GM18511 (cell line): ENCODE results near the gene IRGQ.
"Not testable (repeated sequence)": the region's sequence is repeated elsewhere in the genome, so short reads cannot be mapped to it uniquely, and the experiment has no call there.

Source experiments
- ATAC-seq: cut with Tn5 transposase; IDR thresholded peaks from one replicate; pipeline ENCODE4 v1.9.1; 2021; ENCODE audit warnings: mild to moderate bottlenecking, moderate library complexity; ENCODE audit not compliant: unreplicated experiment

Gene IRGQ

GRCh38 chr19:43599635-43600295 is 3.8 kb upstream of the IRGQ start:
- no peak for ATAC-seq

DNA sequence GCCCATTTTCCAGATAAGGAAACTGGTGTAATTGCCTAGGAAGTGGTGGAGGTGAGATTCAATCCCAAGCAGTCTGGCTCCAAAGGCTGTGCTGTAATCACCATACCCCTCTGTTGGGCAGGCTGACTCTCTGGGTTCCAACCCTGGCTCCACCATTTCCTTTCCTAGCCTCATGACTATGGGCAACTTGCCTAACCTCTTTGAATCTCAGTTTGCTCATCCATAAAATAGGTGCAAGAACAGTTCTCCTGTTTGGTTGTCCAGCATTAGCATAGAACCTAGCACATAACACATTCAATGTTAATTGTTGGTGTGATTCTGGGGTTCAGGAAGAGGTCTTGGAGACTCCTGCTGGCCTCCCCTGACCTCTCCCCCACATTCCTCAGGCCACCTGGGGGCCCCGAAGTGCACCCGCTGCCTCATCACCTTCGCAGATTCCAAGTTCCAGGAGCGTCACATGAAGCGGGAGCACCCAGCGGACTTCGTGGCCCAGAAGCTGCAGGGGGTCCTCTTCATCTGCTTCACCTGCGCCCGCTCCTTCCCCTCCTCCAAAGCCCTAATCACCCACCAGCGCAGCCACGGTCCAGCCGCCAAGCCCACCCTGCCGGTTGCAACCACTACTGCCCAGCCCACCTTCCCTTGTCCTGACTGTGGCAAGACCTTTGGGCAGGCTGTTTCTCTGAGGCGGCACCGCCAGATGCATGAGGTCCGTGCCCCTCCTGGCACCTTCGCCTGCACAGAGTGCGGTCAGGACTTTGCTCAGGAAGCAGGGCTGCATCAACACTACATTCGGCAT is 2.7 kb upstream of the IRGQ start:
- no peak for ATAC-seq

DNA sequence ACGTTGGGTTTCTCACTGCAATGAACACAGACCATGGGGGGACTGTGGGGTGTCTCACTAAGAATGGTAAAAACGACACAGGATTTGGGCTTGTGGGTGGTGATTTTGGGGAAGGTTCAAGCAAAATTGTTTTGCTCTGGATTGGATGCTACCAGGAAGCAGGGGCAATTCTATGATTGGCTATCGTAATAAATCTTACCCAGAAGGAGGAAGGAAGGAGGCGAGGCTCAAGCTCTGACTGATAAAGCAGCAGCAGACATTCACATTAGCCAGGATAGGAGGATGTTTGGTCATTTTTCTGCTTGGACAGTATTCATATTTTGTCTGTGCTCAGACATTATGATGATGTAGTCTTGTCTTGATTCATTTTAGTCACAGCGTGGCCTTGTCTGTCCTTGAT is 1.9 kb upstream of the IRGQ start:
- no peak for ATAC-seq

DNA sequence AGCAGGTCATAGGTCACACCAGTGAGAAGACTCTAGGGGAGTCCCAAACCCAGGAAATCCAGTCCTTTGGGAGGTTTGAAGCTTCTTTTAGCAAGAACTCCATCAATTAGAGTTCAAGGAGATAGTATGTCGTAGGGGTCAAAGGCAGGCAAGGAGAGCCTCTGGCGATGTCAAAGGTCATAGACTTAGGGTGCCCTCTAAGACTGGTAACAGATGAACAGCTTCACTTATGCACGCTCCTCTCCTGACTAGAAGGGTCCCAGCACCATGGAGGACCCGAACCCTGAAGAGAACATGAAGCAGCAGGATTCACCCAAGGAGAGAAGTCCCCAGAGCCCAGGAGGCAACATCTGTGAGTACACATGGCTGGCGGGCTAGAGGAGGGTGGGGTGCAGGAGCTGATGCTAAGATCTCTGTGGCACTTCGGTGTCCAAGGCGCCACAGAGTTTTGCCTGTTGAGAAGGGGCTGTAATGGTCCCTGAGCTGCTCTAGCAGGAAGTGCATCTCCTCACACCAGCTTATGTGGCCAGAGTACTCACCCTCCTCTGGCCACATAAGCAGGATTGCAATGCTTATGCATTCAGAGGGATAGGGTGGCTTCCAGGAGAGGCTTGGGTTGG is 1.0 kb upstream of the IRGQ start:
- ATAC-seq = no peak

DNA sequence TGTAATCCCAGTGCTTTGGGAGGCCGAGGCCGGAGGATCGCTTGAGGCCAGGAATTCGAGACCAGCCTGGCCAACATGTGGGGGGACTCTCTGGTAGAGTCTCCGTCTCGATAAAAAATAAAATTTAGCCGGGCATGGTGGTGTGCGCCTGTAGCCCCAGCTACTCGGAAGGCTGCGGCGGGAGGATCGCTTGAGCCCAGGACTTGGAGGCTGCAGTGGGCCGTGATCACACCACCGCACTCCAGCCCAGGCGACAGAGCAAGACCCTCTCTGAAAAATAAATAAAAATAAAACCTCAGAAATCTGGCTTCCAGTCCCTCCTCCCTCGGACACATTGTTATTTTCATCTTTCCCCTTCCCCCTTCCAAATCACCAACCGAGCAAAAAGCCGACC is 332 bp downstream of the IRGQ start:
- ATAC-seq = peak; percentile 19

GRCh38 chr19:43594710-43595604 is 977 bp downstream of the IRGQ start:
- ATAC-seq = peak; percentile 35

DNA sequence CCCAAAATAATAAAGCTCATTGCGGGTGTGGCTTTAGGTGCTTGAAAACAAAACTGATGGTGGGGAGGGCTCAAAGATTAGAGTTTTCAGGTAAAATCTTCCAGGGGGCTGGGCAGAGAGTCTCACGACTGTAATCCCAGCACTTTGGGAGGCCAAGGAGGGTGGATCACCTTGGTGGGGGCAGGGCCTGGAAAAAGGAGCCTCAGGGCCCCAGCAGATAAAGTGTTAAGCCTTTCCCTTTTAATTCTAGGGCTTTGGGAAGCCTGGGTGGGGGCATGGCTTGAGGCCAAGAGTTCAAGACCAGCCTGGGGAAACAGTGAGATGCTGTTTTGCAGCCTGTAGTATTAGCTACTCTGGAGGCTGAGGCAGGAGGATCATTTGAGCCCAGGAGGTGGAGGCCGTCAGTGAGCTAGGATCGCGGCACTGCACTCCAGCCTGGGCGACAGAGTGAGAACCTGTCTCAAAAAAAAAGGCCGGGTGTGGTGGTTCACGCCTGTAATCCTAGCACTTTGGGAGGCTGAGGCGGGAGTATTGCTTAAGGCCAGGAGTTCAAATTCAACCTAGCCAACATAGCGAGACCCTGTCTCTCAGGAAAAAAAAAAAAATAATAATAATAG is 1.7 kb downstream of the IRGQ start:
- ATAC-seq = no peak

GRCh38 chr19:43592800-43593350 is 3.1 kb downstream of the IRGQ start:
- ATAC-seq = no peak

GRCh38 chr19:43591904-43592772 is 3.8 kb downstream of the IRGQ start:
- ATAC-seq = no peak

- no peak for ATAC-seq
Observed at GRCh38 chr19:43589678-43590077, 6.3 kb downstream of the IRGQ start.

- ATAC-seq = no peak
Observed at GRCh38 chr19:43589277-43589676, 6.7 kb downstream of the IRGQ start.

DNA sequence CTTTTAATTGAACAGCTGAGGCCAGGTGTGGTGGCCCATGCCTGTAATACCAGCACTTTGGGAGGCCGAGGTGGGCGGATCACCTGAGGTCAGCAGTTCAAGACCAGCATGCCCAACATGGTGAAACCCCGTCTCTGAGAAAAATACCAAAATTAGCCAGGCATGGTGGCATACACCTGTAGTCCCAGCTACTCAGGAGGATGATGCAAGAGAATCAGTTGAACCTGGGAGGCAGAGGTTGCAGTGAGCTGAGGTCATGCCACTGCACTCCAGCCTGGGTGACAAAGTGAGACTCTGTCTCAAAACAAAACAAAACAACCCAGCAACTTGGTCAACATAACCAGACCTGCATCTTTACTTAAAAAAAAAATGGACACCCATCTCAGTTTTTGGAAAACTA is 8.9 kb downstream of the IRGQ start:
- not testable (repeated sequence) for ATAC-seq

DNA sequence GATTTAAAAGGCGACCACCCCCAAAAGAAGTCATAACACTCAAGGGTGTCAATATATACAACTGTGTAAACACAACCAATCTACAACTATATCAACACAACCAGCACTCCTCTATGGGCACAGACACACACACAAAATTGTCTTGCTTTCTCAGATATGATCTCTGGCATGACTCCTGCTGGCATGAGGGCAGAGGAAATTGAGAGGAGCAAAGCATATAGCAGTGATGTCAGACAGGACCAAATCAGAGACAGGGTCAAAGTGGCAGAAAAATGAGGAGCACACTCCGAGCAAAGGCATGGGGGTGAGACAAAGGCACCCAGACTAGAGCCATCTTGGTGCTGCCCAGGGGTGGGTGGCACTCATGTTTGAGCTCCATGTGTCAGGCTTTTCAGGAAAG is 9.6 kb downstream of the IRGQ start:
- ATAC-seq = no peak

GRCh38 chr19:43584484-43584883 is 11.4 kb downstream of the IRGQ start:
- no peak for ATAC-seq

GRCh38 chr19:43582495-43582894 is 13.4 kb downstream of the IRGQ start:
- ATAC-seq = no peak

- no peak for ATAC-seq
Observed at GRCh38 chr19:43581467-43581866, 14.5 kb downstream of the IRGQ start.

- no peak for ATAC-seq
Observed at GRCh38 chr19:43578787-43579186, 17.1 kb downstream of the IRGQ start.

GRCh38 chr19:43575955-43576878 is 19.7 kb downstream of the IRGQ start:
- peak; percentile 7 for ATAC-seq
